ENCODE results near the gene KANK4.

KANK4 gene

DNA sequence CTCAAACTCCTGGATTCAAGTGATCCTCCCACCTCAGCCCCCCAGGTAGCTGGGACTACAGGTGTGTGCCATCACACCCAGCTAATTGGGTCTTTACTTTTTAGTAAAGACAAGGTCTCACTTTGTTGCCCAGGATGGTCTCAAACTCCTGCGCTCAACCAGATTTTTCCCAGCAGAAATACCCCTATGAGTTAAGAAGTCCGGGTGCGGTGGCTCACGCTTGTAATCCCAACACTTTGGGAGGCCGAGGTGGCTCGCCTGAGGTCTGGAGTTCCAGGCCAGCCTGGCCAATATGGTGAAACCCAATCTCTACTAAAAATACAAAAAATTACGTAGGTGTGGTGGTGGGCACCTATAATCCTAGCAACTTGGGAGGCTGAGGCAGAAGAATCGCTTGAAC lies 131.1 kb downstream of the KANK4 start:
- TF ChIP-seq CREB1 (IDR thresholded peaks at IDR 0.05; ENCODE audit: low read depth) (no peak), CEBPB (IDR thresholded peaks at IDR 0.05) (no peak), TAF1 (IDR thresholded peaks at IDR 0.05; ENCODE audit: low read depth) (no peak), REST (IDR thresholded peaks at IDR 0.05; ENCODE audit: low read depth) (no peak), EP300 (IDR thresholded peaks at IDR 0.05; ENCODE audit: borderline replicate concordance) (no peak), NFIC (IDR thresholded peaks at IDR 0.05) (no peak), TEAD4 (IDR thresholded peaks at IDR 0.05) (no peak), ZBTB7A (IDR thresholded peaks at IDR 0.05; ENCODE audit: low read depth) (no peak), YY1 (IDR thresholded peaks at IDR 0.05; ENCODE audit: low read depth) (no peak), MAX (IDR thresholded peaks at IDR 0.05) (no peak), TCF12 (IDR thresholded peaks at IDR 0.05; ENCODE audit: low read depth) (no peak), RAD21 (IDR thresholded peaks at IDR 0.05; ENCODE audit: low read depth) (no peak), FOXM1 (IDR thresholded peaks at IDR 0.05; ENCODE audit: borderline replicate concordance, low read depth) (no peak), EGR1 (IDR thresholded peaks at IDR 0.05) (no peak)
- TF ChIP-seq, protein P1, sequence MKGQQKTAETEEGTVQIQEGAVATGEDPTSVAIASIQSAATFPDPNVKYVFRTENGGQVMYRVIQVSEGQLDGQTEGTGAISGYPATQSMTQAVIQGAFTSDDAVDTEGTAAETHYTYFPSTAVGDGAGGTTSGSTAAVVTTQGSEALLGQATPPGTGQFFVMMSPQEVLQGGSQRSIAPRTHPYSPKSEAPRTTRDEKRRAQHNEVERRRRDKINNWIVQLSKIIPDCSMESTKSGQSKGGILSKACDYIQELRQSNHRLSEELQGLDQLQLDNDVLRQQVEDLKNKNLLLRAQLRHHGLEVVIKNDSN (IDR thresholded peaks at IDR 0.05), result no peak

DNA sequence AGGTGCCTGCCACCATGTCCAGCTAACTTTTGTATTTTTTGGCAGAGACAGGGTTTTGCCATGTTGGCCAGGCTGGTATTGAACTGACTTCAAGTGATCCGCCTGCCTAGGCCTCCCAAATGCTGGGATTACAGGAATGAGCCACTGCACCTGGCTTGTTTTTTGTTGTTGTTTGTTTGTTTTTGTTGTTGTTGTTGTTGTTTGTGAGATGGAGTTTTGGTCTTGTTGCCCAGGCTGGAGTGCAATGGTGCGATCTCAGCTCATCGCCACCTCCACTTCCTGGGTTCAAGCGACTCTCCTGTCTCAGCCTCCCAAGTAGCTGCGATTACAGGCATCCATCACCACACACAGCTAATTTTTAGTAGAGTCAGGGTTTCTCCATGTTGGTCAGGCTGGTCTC lies 131.7 kb downstream of the KANK4 start:
- TF ChIP-seq NFIC (IDR thresholded peaks at IDR 0.05) (no peak), TAF1 (IDR thresholded peaks at IDR 0.05; ENCODE audit: low read depth) (no peak), EP300 (IDR thresholded peaks at IDR 0.05; ENCODE audit: borderline replicate concordance) (no peak), MAX (IDR thresholded peaks at IDR 0.05) (no peak), ZBTB7A (IDR thresholded peaks at IDR 0.05; ENCODE audit: low read depth) (no peak)
